Body of pancreas (tissue), 4 donors: ENCODE data around the gene DEFB128. TPM values are rescaled to one million over a fixed set of nuclear protein-coding genes. Genes with fewer than 3 reads are reported as not detected.

Source experiments
- ATAC-seq: fragments of 150-250 bp; one replicate; pipeline ENCODE4 v1.9.1; 2016
- DNase-seq, 4 donors: peaks; one replicate each; pipeline ENCODE4 v3.0.0-alpha.2; 2019
- H3K27ac ChIP-seq, 4 donors: fragments of 200-600 bp; sonication (generic); 1 replicate in 3 of 4; 2 replicates in 1 of 4; pipeline versions ENCODE4 v1.5.1 to v1.6.1; 2016 to 2019; ENCODE audit warnings: mild to moderate bottlenecking in 1 of 4, mixed read lengths in 1 of 4, moderate library complexity in 1 of 4
- H3K27me3 ChIP-seq, 2 donors: fragments of 200-600 bp; sonication (generic); one replicate each; pipeline ENCODE4 v1.6.0; 2016; ENCODE audit warnings: mild to moderate bottlenecking in 1 of 2
- H3K36me3 ChIP-seq, 2 donors: fragments of 200-600 bp; sonication (generic); replicated peaks in 1 of 2; 2 replicates each; pipeline ENCODE4 v1.5.1; 2016; ENCODE audit warnings: low read depth in 2 of 2; ENCODE audit not compliant: insufficient read depth in 1 of 2
- H3K4me1 ChIP-seq: fragments of 200-600 bp; sonication (generic); one replicate; pipeline ENCODE4 v1.6.0; 2016
- H3K4me3 ChIP-seq, 2 donors: fragments of 200-600 bp; sonication (generic); 1 replicate in 1 of 2; 2 replicates in 1 of 2; pipeline ENCODE4 v1.5.1; 2016 to 2019
- H3K9me3 ChIP-seq, 3 donors: fragments of 200-600 bp; sonication (generic); 1 replicate in 2 of 3; 2 replicates in 1 of 3; pipeline ENCODE4 v1.5.1; 2016
- POLR2A ChIP-seq, 3 donors: fragments of 450-650 bp; IDR thresholded peaks; one replicate each; pipeline ENCODE4 v1.6.1; 2016; ENCODE audit warnings: antibody characterized with exemption in 3 of 3, mild to moderate bottlenecking in 2 of 3
- whole genome bisulfite sequencing, 2 donors: methylation state at CpG; one replicate each; pipeline ENCODE4 v1.1.5; 2017; 5-methylcytosine and 5-hydroxymethylcytosine counted together
- intact Hi-C: fragments of 100-400 bp; cut with DNase I; formaldehyde crosslinking; loops from one replicate; pipeline ENCODE4 v1.15.1; 2023
- total RNA-seq, 2 donors: library from RNA; depleted of rRNA; stranded (reverse); fragments of >200 nt; gene quantifications; one replicate each; pipeline ENCODE4 v1.1.0, GENCODE V29; 2016
- TF ChIP-seq, protein P1 (sequence below), 7 experiments: fragments of 450-650 bp in 4 of 7; fragments of 200-600 bp in 3 of 7; sonication (generic) in 3 of 7; IDR thresholded peaks; one replicate each; pipeline ENCODE4 v1.5.1; 2016 to 2019; ENCODE audit warnings: antibody characterized with exemption in 7 of 7

DEFB128 gene
- total RNA-seq, 2 donors from 2014 or later: not detected

DNA sequence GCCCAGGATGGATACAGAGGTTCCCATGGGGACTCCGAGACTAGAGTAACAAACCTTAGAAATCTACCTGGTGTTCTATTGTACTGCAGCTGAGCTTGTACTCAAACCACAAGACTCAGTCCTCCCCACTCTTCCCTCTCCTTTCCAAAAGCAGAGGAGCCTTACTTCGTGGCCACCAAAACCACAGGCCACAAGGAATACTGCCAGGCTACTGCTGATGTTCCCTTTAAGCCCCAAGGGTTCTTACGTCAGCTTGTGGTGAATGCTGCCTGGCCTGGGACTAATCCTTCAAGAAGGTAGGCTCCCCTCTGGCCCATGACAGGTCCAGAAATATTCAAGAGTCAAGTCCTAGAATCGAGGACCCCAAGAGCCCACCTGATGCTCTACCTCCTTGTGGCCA is 10.5 kb upstream of the DEFB128 start:
- DNase-seq (no peak), ATAC-seq (no peak)
- H3K36me3 ChIP-seq: no peaks in the 10 kb centered on the region
- TF ChIP-seq, protein P1, sequence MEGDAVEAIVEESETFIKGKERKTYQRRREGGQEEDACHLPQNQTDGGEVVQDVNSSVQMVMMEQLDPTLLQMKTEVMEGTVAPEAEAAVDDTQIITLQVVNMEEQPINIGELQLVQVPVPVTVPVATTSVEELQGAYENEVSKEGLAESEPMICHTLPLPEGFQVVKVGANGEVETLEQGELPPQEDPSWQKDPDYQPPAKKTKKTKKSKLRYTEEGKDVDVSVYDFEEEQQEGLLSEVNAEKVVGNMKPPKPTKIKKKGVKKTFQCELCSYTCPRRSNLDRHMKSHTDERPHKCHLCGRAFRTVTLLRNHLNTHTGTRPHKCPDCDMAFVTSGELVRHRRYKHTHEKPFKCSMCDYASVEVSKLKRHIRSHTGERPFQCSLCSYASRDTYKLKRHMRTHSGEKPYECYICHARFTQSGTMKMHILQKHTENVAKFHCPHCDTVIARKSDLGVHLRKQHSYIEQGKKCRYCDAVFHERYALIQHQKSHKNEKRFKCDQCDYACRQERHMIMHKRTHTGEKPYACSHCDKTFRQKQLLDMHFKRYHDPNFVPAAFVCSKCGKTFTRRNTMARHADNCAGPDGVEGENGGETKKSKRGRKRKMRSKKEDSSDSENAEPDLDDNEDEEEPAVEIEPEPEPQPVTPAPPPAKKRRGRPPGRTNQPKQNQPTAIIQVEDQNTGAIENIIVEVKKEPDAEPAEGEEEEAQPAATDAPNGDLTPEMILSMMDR (IDR thresholded peaks at IDR 0.05): no peak
- no peak for TF ChIP-seq POLR2A (IDR thresholded peaks at IDR 0.05)
- no peaks in the 10 kb centered on the region for H3K4me1 ChIP-seq
- intact Hi-C loops: no loop called here
- no peak overlapping the region for H3K4me3 ChIP-seq
- no peak overlapping the region for H3K27ac ChIP-seq
- 49 to 56% methylated on average over 4 of the region's 4 CpGs for WGBS, 2 donors
- no peaks in the 10 kb centered on the region for H3K27me3 ChIP-seq
- H3K9me3 ChIP-seq: no peaks in the 10 kb centered on the region

DNA sequence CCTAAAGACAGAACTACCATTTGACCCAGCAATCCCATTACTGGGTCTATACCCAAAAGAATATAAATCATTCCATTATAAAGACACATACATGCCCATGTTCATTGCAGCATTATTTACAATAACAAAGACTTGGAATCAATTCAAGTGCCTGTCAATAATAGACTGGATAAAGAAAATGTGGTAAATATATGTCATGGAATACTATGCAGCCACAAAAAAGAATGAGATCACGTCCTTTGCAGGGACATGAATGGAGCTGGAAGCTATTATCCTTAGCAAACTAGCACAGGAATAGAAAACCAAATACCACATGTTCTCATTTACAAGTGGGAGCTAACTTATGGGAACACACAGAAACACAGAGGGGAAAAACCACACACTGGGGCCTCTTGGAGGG is 8.7 kb upstream of the DEFB128 start:
- ATAC-seq (no peak), DNase-seq (no peak)
- no peak for TF ChIP-seq POLR2A (IDR thresholded peaks at IDR 0.05)
- TF ChIP-seq, protein P1 (IDR thresholded peaks at IDR 0.05): no peak
- Histone ChIP-seq H3K27ac (no peak overlapping the region), H3K27me3 (no peaks in the 10 kb centered on the region), H3K4me3 (no peak overlapping the region), H3K36me3 (no peaks in the 10 kb centered on the region), H3K4me1 (no peaks in the 10 kb centered on the region), H3K9me3 (no peaks in the 10 kb centered on the region)
- 75 to 89% methylated on average over 1 of the region's 1 CpG for WGBS, 2 donors
- intact Hi-C loops: no loop called here

DNA sequence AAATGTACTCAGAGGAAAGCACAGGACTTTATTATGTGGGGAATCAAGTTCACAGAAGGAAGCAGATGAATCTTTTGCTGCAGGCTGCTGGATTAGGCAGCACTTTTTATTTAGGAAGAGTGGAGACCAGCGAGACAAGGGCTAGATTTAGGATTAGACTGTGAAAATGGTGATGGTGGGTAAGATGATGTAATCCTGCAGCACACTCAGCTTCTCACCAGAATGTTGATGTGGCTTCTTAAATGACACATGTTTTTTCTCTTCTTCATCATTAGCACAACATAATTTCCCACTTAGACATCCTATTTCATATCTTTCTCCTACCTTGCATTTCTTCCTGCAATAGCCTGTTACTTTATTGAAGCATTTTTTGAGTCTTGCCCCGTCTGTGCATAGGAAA is 1.8 kb downstream of the DEFB128 start:
- no peak for TF ChIP-seq POLR2A (IDR thresholded peaks at IDR 0.05)
- TF ChIP-seq, protein P1 (IDR thresholded peaks at IDR 0.05): no peak
- intact Hi-C loops: no loop called here
- Histone ChIP-seq H3K4me3 (no peak overlapping the region), H3K27me3 (no peaks in the 10 kb centered on the region), H3K27ac (no peak overlapping the region), H3K4me1 (no peaks in the 10 kb centered on the region), H3K9me3 (no peaks in the 10 kb centered on the region), H3K36me3 (no peaks in the 10 kb centered on the region)
- ATAC-seq (no peak), DNase-seq (no peak)
- WGBS, 2 donors: 47 to 49% methylated on average over 2 of the region's 2 CpGs

DNA sequence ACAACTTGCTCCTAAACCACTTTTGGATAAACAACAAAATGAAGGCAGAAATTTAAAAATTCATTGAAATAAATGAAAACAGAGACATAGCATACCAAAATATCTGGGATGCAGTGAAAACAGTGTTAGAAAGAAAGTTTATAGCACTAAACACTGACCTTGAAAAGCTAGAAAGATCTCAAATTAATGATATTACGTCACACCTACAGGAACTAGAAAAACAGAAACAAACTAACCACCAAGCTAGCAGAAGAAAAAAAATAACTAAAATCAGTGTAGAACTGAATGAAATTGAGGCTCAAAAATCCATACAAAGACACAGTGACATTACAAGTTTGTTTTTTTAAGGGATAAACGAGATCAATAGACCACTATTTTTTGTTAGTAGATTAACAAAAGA is 5.2 kb downstream of the DEFB128 start:
- Histone ChIP-seq H3K27me3 (no peaks in the 10 kb centered on the region), H3K36me3 (no peaks in the 10 kb centered on the region), H3K4me1 (peaks cover 8% of the 10 kb centered on the region), H3K9me3 (no peaks in the 10 kb centered on the region), H3K27ac (no peak overlapping the region), H3K4me3 (no peak overlapping the region)
- WGBS, 2 donors: 54 to 57% methylated on average over 2 of the region's 2 CpGs
- no peak for ATAC-seq
- no peak for DNase-seq
- TF ChIP-seq POLR2A (IDR thresholded peaks at IDR 0.05): no peak
- TF ChIP-seq, protein P1 (IDR thresholded peaks at IDR 0.05): no peak
- intact Hi-C loops: no loop called here

DNA sequence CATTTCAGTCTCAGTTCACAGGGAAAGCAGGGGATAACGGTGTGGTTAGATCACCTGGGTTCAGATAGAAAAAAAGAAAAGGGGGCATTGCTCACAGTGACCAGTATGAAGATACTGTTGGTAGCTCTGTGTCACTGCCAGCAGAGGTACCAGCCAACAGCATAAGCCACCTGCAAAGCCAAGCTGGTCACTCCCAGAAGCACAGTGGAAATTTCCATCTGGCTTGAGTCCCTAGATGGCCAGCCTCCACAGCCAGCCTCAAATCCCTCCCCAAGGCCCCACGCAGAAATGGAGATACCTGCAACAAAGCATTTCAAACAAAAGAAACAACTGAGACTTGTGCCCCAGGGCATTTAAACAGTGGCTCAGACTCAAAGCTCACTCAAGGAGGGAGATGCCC is 20.6 kb downstream of the DEFB128 start:
- no peak overlapping the region for H3K27ac ChIP-seq
- TF ChIP-seq, protein P1 (IDR thresholded peaks at IDR 0.05): no peak
- no peak for TF ChIP-seq POLR2A (IDR thresholded peaks at IDR 0.05)
- DNase-seq (no peak), ATAC-seq (no peak)
- intact Hi-C loops: no loop called here
- H3K27me3 ChIP-seq: no peaks in the 10 kb centered on the region
- no peaks in the 10 kb centered on the region for H3K4me1 ChIP-seq
- H3K4me3 ChIP-seq: no peak overlapping the region
- WGBS, 2 donors: 89 to 93% methylated on average over 1 to 2 of the region's 2 CpGs
- no peaks in the 10 kb centered on the region for H3K9me3 ChIP-seq
- H3K36me3 ChIP-seq: no peaks in the 10 kb centered on the region
